CD4-positive, alpha-beta T cell treated with Interleukin-10 for 1 hour (primary cell): ENCODE measurements around the gene SYNE1.
"Not testable (repeated sequence)": the region's sequence is repeated elsewhere in the genome, so short reads cannot be mapped to it uniquely, and the experiment has no call there.

Source experiments
- DNase-seq: peaks from one replicate; pipeline ENCODE4 v3.0.0-alpha.2; 2020

Gene SYNE1

GRCh38 chr6:152637296-152638047 is at the start of gene SYNE1:
Gene SYNE1 (minus strand): TSS chr6:152637362. CDS start chr6:152628331, 9,031 bp downstream.
- no peak for DNase-seq

GRCh38 chr6:152685819-152686218 is 48.7 kb upstream of the SYNE1 start:
- DNase-seq: no peak

- not testable (repeated sequence) for DNase-seq
Observed at GRCh38 chr6:152682935-152683334, 45.8 kb upstream of the SYNE1 start.

- no peak for DNase-seq
Observed at GRCh38 chr6:152682141-152682540, 45.0 kb upstream of the SYNE1 start.

GRCh38 chr6:152680879-152681517 is 43.8 kb upstream of the SYNE1 start:
- no peak for DNase-seq

- no peak for DNase-seq
Observed at GRCh38 chr6:152680151-152680550, 43.0 kb upstream of the SYNE1 start.

GRCh38 chr6:152673236-152673635 is 36.1 kb upstream of the SYNE1 start:
- DNase-seq: no peak

GRCh38 chr6:152671171-152671570 is 34.0 kb upstream of the SYNE1 start:
- DNase-seq: no peak

GRCh38 chr6:152669895-152670294 is 32.7 kb upstream of the SYNE1 start:
- peak; percentile 2 for DNase-seq

GRCh38 chr6:152661776-152662175 is 24.6 kb upstream of the SYNE1 start:
- DNase-seq: no peak

GRCh38 chr6:152651986-152652385 is 14.8 kb upstream of the SYNE1 start:
- no peak for DNase-seq

GRCh38 chr6:152648105-152648504 is 10.9 kb upstream of the SYNE1 start:
- no peak for DNase-seq

- DNase-seq: not testable (repeated sequence)
Observed at GRCh38 chr6:152646732-152647131, 9.6 kb upstream of the SYNE1 start.

GRCh38 chr6:152642578-152643375 is 5.6 kb upstream of the SYNE1 start:
- DNase-seq: peak; percentile 61

GRCh38 chr6:152636609-152637295 is 410 bp downstream of the SYNE1 start:
- peak; percentile 7 for DNase-seq

- peak; percentile 13 for DNase-seq
Observed at GRCh38 chr6:152636021-152636608, 1.0 kb downstream of the SYNE1 start.

GRCh38 chr6:152634773-152635172 is 2.4 kb downstream of the SYNE1 start:
- DNase-seq: peak; percentile 64

- DNase-seq: no peak
Observed at GRCh38 chr6:152632121-152632782, 4.9 kb downstream of the SYNE1 start.

- DNase-seq: no peak
Observed at GRCh38 chr6:152631376-152631775, 5.8 kb downstream of the SYNE1 start.

GRCh38 chr6:152630832-152631231 is 6.3 kb downstream of the SYNE1 start:
- DNase-seq: no peak

- DNase-seq: peak; percentile 16
Observed at GRCh38 chr6:152625213-152625612, 11.9 kb downstream of the SYNE1 start.

GRCh38 chr6:152614776-152615175 is 22.4 kb downstream of the SYNE1 start:
- not testable (repeated sequence) for DNase-seq
